ENCODE measurements around the gene IBA57. TPM values are rescaled to one million over a fixed set of nuclear protein-coding genes. Genes with fewer than 3 reads are reported as not detected.

IBA57 gene
- total and polyA plus RNA-seq, 2 donors = 5.4 to 6.6 TPM

DNA sequence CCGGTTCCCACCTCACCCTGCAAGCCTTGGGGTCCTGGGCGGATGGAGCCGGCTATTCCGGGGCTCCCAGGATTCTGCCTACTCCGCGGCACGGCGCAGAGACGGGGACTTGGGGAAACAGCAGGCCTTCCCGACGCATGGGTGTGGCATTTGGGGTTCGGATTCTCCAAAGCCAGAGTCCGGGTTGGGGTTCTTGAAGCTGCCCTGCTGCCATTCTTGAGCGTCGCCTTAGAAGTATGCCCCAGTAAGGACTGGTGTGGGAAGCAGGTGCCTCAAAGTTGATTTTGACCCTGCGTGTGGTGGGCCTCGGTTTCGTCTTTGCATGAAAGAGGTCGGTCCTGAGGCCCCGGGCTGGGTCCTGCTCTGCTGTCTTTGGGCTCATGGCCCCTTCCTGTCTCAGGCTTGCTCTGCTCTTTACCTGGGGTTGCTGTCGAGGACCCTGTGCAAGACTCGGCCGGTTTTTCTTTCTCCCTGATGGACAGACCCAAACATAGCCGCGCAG, 24.8 kb upstream of the IBA57 start:
- Histone ChIP-seq H3K4me1 (ENCODE audit: insufficient read depth) (no peaks in the 10 kb centered on the region), H3K36me3 (ENCODE audit: insufficient read depth) (no peaks in the 10 kb centered on the region), H3K4me3 (ENCODE audit: low read depth, low read length) (peak overlapping the region; percentile 69), H3K27ac (ENCODE audit: low read depth) (peak overlapping the region; percentile 90)
- no peak for DNase-seq (ENCODE audit: extremely low spot score)
- 5% methylated on average over 25 of the region's 25 CpGs for WGBS

- 42% methylated on average over 27 of the region's 27 CpGs for WGBS
- no peaks in the 10 kb centered on the region for H3K4me1 ChIP-seq (ENCODE audit: insufficient read depth)
- H3K4me3 ChIP-seq (ENCODE audit: low read depth, low read length) = peak overlapping the region; percentile 69
- DNase-seq (ENCODE audit: extremely low spot score) = no peak
- H3K27ac ChIP-seq (ENCODE audit: low read depth) = no peak overlapping the region
- H3K36me3 ChIP-seq (ENCODE audit: insufficient read depth) = no peaks in the 10 kb centered on the region
Measured at GRCh38 chr1:228141226-228142044, 24.2 kb upstream of the IBA57 start.

GRCh38 chr1:228142155-228142691, 23.4 kb upstream of the IBA57 start:
- no peak overlapping the region for H3K4me3 ChIP-seq (ENCODE audit: low read depth, low read length)

GRCh38 chr1:228142701-228143136, 22.9 kb upstream of the IBA57 start:
- H3K4me3 ChIP-seq (ENCODE audit: low read depth, low read length) = no peak overlapping the region
- DNase-seq (ENCODE audit: extremely low spot score) = no peak
- H3K27ac ChIP-seq (ENCODE audit: low read depth) = no peak overlapping the region
- H3K4me1 ChIP-seq (ENCODE audit: insufficient read depth) = no peaks in the 10 kb centered on the region
- WGBS = 80% methylated on average over 11 of the region's 11 CpGs
- no peaks in the 10 kb centered on the region for H3K36me3 ChIP-seq (ENCODE audit: insufficient read depth)

More at GRCh38 chr1:228142155-228142691, 23.4 kb upstream of the IBA57 start:
- DNase-seq (ENCODE audit: extremely low spot score) = no peak
- H3K4me1 ChIP-seq (ENCODE audit: insufficient read depth) = no peaks in the 10 kb centered on the region
- no peak overlapping the region for H3K27ac ChIP-seq (ENCODE audit: low read depth)
- WGBS = 75% methylated on average over 16 of the region's 16 CpGs
- H3K36me3 ChIP-seq (ENCODE audit: insufficient read depth) = no peaks in the 10 kb centered on the region

DNA sequence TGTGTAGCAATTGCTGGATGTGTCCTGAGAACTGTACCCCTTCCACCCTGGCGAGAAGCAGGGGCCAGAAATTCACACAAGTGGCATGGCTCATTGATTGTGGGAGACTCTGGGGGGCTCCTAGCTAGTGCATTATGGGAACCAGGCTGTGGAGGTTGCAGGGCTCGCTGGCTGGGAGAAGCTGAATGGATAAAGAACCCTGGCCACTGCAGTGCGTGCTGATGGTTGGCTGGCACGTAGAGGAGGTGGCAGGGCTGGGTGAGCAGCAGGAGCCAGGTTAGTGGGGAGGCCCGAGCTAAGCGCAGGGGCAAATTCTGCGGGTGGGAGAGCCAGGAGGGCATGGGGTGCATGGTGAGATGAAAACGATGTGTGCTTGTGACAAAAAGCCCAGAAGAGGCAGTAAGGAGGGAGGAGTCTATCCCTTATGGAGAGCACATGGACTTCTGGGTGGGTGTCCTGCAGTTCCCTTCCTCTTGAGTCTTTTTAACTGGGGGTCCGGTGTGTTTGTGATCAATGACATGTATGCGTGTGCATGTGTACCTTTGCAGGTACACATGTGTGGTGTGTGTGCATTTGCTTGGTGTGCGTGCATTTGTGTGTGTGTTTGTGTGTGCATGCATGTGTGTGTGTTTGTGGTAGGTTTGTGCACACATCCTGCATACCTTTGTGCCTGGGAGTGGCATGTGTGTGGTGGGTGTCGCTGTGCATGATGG, 22.0 kb upstream of the IBA57 start:
- 88% methylated on average over 12 of the region's 12 CpGs for WGBS
- DNase-seq (ENCODE audit: extremely low spot score) = no peak
- H3K36me3 ChIP-seq (ENCODE audit: insufficient read depth) = no peaks in the 10 kb centered on the region
- H3K4me1 ChIP-seq (ENCODE audit: insufficient read depth) = no peaks in the 10 kb centered on the region
- H3K27ac ChIP-seq (ENCODE audit: low read depth) = no peak overlapping the region
- no peak overlapping the region for H3K4me3 ChIP-seq (ENCODE audit: low read depth, low read length)

GRCh38 chr1:228144193-228144992, 21.2 kb upstream of the IBA57 start:
- no peak overlapping the region for H3K27ac ChIP-seq (ENCODE audit: low read depth)
- H3K4me1 ChIP-seq (ENCODE audit: insufficient read depth) = no peaks in the 10 kb centered on the region
- 78% methylated on average over 16 of the region's 16 CpGs for WGBS
- no peaks in the 10 kb centered on the region for H3K36me3 ChIP-seq (ENCODE audit: insufficient read depth)
- H3K4me3 ChIP-seq (ENCODE audit: low read depth, low read length) = no peak overlapping the region
- no peak for DNase-seq (ENCODE audit: extremely low spot score)

- H3K4me3 ChIP-seq (ENCODE audit: low read depth, low read length) = no peak overlapping the region
- no peaks in the 10 kb centered on the region for H3K4me1 ChIP-seq (ENCODE audit: insufficient read depth)
- DNase-seq (ENCODE audit: extremely low spot score) = no peak
- H3K36me3 ChIP-seq (ENCODE audit: insufficient read depth) = no peaks in the 10 kb centered on the region
- H3K27ac ChIP-seq (ENCODE audit: low read depth) = no peak overlapping the region
- 86% methylated on average over 8 of the region's 8 CpGs for WGBS
Measured at GRCh38 chr1:228144993-228145343, 20.6 kb upstream of the IBA57 start.

GRCh38 chr1:228145463-228146416, 19.9 kb upstream of the IBA57 start:
- no peak for DNase-seq (ENCODE audit: extremely low spot score)

GRCh38 chr1:228146417-228147150, 19.0 kb upstream of the IBA57 start:
- 86% methylated on average over 18 of the region's 18 CpGs for WGBS
- DNase-seq (ENCODE audit: extremely low spot score) = no peak

More at GRCh38 chr1:228145463-228146416, 19.9 kb upstream of the IBA57 start:
- no peaks in the 10 kb centered on the region for H3K4me1 ChIP-seq (ENCODE audit: insufficient read depth)
- WGBS = 89% methylated on average over 31 of the region's 31 CpGs
- no peak overlapping the region for H3K27ac ChIP-seq (ENCODE audit: low read depth)
- H3K36me3 ChIP-seq (ENCODE audit: insufficient read depth) = no peaks in the 10 kb centered on the region
- H3K4me3 ChIP-seq (ENCODE audit: low read depth, low read length) = no peak overlapping the region

DNA sequence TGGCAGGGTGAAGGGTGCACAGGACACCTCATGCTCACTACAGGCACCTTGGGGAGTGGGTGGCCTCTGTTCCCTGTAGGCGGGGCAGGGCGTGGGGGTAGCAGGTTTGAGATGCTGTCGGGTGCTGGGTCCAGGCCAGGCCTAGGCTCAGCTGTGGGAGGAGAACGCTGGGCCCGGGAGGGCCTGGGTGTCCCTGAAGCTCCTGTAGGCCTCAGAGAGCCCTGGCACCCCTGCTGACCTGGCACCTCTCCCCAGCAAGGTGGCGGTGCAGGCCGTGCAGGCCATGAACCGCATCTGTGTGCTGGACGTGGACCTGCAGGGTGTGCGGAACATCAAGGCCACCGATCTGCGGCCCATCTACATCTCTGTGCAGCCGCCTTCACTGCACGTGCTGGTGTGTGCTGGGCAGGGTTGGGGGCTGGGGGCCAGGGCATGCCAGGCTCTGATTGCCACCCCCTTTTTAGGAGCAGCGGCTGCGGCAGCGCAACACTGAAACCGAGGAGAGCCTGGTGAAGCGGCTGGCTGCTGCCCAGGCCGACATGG, 18.4 kb upstream of the IBA57 start:
- DNase-seq (ENCODE audit: extremely low spot score) = no peak
- 91% methylated on average over 20 of the region's 20 CpGs for WGBS
- H3K4me1 ChIP-seq (ENCODE audit: insufficient read depth) = no peaks in the 10 kb centered on the region
- no peak overlapping the region for H3K4me3 ChIP-seq (ENCODE audit: low read depth, low read length)
- no peak overlapping the region for H3K27ac ChIP-seq (ENCODE audit: low read depth)
- no peaks in the 10 kb centered on the region for H3K36me3 ChIP-seq (ENCODE audit: insufficient read depth)

More at GRCh38 chr1:228146417-228147150, 19.0 kb upstream of the IBA57 start:
- H3K4me1 ChIP-seq (ENCODE audit: insufficient read depth) = no peaks in the 10 kb centered on the region
- no peak overlapping the region for H3K27ac ChIP-seq (ENCODE audit: low read depth)
- no peak overlapping the region for H3K4me3 ChIP-seq (ENCODE audit: low read depth, low read length)
- H3K36me3 ChIP-seq (ENCODE audit: insufficient read depth) = no peaks in the 10 kb centered on the region

DNA sequence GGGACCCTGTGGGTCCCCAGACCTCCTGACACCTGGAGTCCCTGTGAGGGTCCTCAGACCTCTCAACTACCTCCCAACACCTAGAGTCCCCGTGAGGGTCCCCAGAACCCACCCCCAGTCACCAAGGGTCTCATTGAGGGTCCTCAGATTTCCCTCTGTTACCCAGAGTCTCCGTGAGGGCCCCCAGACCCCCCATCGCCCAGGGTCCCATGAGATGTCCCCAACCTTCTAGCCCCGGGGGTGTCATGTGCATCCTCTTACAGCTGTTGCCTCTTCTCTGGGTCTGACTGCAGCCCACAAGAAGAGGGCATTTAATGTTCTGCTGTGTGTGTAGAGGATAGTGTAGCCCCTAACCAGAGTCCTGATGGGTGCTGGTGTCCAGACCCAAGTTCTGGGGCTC, 17.8 kb upstream of the IBA57 start:
- H3K4me3 ChIP-seq (ENCODE audit: low read depth, low read length) = no peak overlapping the region
- H3K36me3 ChIP-seq (ENCODE audit: insufficient read depth) = no peaks in the 10 kb centered on the region
- H3K4me1 ChIP-seq (ENCODE audit: insufficient read depth) = no peaks in the 10 kb centered on the region
- 86% methylated on average over 4 of the region's 4 CpGs for WGBS
- no peak overlapping the region for H3K27ac ChIP-seq (ENCODE audit: low read depth)
- DNase-seq (ENCODE audit: extremely low spot score) = no peak
